Loucy (cell line): ENCODE measurements around the gene C4orf33.

ENCODE experiments used
- H2AFZ ChIP-seq: fragments of 200-600 bp; sonication (generic); 2 replicates; pipeline ENCODE4 v1.6.0; 2016; ENCODE audit warnings: antibody characterized with exemption, mild to moderate bottlenecking, low read length, moderate library complexity
- H3F3A ChIP-seq: fragments of 200-600 bp; 2 replicates; pipeline ENCODE4 v1.6.0; 2016; ENCODE audit warnings: antibody characterized with exemption, low read depth, mild to moderate bottlenecking
- H3K27me3 ChIP-seq: fragments of 200-600 bp; sonication (generic); 2 replicates; pipeline ENCODE4 v1.6.1; 2014; ENCODE audit warnings: low read length, mild to moderate bottlenecking; ENCODE audit not compliant: insufficient read depth, poor library complexity, severe bottlenecking
- H3K36me3 ChIP-seq: fragments of 200-600 bp; sonication (generic); 2 replicates; pipeline ENCODE4 v1.6.1; 2016; ENCODE audit warnings: low read length; ENCODE audit not compliant: insufficient read depth
- H3K4me1 ChIP-seq: fragments of 200-600 bp; sonication (generic); 2 replicates; pipeline ENCODE4 v1.5.1; 2014; ENCODE audit warnings: low read length, mild to moderate bottlenecking; ENCODE audit not compliant: insufficient read depth, poor library complexity, severe bottlenecking
- H3K4me2 ChIP-seq: fragments of 200-600 bp; sonication (generic); 2 replicates; pipeline ENCODE4 v1.6.0; 2014; ENCODE audit warnings: antibody characterized with exemption, low read length, low read depth, mild to moderate bottlenecking; ENCODE audit not compliant: poor library complexity, severe bottlenecking
- H3K4me3 ChIP-seq: fragments of 200-600 bp; sonication (generic); 2 replicates; pipeline ENCODE4 v1.5.1; 2014; ENCODE audit warnings: low read length, mild to moderate bottlenecking, mixed read lengths; ENCODE audit not compliant: poor library complexity, severe bottlenecking
- H3K79me2 ChIP-seq: fragments of 200-600 bp; sonication (generic); 2 replicates; pipeline ENCODE4 v1.6.1; 2014; ENCODE audit warnings: low read length; ENCODE audit not compliant: insufficient read depth
- H3K9ac ChIP-seq: fragments of 200-600 bp; sonication (generic); 2 replicates; pipeline ENCODE4 v1.6.0; 2014; ENCODE audit warnings: mild to moderate bottlenecking, low read depth, low read length, moderate library complexity; ENCODE audit not compliant: poor library complexity, severe bottlenecking
- H3K9me2 ChIP-seq: fragments of 200-600 bp; sonication (generic); replicated peaks from 2 replicates; pipeline ENCODE4 v1.6.1; 2016; ENCODE audit warnings: low read depth, low read length, mixed read lengths
- H3K9me3 ChIP-seq: fragments of 200-600 bp; sonication (generic); 2 replicates; pipeline ENCODE4 v1.6.1; 2014; ENCODE audit warnings: mild to moderate bottlenecking, antibody characterized with exemption, low read length, low read depth; ENCODE audit not compliant: insufficient read depth
- H4K20me1 ChIP-seq: fragments of 200-600 bp; sonication (generic); 2 replicates; pipeline ENCODE4 v1.6.0; 2014; ENCODE audit warnings: antibody characterized with exemption, low read length, mild to moderate bottlenecking; ENCODE audit not compliant: insufficient read depth, poor library complexity, severe bottlenecking
- EZH2phosphoT487 ChIP-seq: fragments of 200-600 bp; IDR thresholded peaks from 2 replicates; pipeline ENCODE4 v1.6.1; 2018; ENCODE audit warnings: antibody characterized with exemption, mild to moderate bottlenecking, moderate library complexity, borderline replicate concordance
- TF ChIP-seq, protein P1 (sequence below): fragments of 200-600 bp; sonication (generic); conservative IDR thresholded peaks from 2 replicates; pipeline ENCODE4 v1.5.1; 2014; ENCODE audit warnings: mild to moderate bottlenecking, antibody characterized with exemption, low read length

Gene C4orf33

DNA sequence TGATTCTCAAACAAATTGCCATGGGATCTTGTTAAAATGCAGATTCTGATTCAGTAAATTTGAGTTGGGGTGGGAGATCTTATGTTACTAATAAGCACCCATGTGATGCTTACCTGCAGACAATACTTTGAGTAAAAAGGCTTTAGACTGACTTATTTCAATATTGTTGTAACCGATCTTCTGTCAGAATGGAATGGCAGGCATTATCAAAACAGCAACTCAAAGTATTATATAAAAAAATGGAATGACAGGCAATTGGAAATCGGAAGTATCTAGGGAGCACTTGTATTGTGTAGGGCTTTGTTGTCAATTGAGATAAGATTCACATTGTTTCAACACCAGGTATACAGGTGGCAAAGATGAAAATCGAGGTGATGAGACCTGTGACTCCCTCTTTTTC lies 67.5 kb downstream of the C4orf33 start:
- Histone ChIP-seq H2AFZ (no peak overlapping the region), H4K20me1 (no peaks in the 10 kb centered on the region), H3F3A (no peaks in the 10 kb centered on the region), H3K4me2 (no peak overlapping the region), H3K27me3 (no peaks in the 10 kb centered on the region), H3K9me3 (no peaks in the 10 kb centered on the region), H3K9ac (no peak overlapping the region), H3K79me2 (no peaks in the 10 kb centered on the region), H3K4me3 (no peak overlapping the region), H3K4me1 (no peaks in the 10 kb centered on the region), H3K36me3 (no peaks in the 10 kb centered on the region), H3K9me2 (0 out of 2 replicates have a peak, but pooled peaks cover 4% of the 10 kb centered on the region)
- TF ChIP-seq EZH2phosphoT487, result no peak
- TF ChIP-seq, protein P1, sequence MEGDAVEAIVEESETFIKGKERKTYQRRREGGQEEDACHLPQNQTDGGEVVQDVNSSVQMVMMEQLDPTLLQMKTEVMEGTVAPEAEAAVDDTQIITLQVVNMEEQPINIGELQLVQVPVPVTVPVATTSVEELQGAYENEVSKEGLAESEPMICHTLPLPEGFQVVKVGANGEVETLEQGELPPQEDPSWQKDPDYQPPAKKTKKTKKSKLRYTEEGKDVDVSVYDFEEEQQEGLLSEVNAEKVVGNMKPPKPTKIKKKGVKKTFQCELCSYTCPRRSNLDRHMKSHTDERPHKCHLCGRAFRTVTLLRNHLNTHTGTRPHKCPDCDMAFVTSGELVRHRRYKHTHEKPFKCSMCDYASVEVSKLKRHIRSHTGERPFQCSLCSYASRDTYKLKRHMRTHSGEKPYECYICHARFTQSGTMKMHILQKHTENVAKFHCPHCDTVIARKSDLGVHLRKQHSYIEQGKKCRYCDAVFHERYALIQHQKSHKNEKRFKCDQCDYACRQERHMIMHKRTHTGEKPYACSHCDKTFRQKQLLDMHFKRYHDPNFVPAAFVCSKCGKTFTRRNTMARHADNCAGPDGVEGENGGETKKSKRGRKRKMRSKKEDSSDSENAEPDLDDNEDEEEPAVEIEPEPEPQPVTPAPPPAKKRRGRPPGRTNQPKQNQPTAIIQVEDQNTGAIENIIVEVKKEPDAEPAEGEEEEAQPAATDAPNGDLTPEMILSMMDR, result no peak

DNA sequence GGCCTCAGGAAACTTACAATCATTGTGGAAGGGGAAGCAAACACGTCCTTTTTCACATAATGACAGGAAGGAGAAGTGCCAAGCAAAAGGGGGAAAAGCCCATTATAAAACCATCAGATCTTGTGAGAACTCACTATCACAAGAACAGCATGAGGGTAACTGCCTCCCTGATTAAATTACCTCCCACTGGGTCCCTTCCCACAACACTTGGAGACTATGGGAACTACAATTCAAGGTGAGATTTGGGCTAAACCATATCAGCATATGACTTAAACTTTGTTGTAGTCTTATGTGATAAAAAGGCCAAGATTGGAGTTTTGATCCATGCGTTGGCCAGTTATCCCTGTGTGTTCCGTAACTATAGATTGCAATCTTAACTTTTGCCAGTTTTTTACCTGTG lies 68.3 kb downstream of the C4orf33 start:
- Histone ChIP-seq H3K36me3 (no peaks in the 10 kb centered on the region), H4K20me1 (no peaks in the 10 kb centered on the region), H3K9me2 (0 out of 2 replicates have a peak, but pooled peaks cover 4% of the 10 kb centered on the region), H3K9ac (no peak overlapping the region), H3K4me2 (no peak overlapping the region), H3K4me3 (no peak overlapping the region), H2AFZ (no peak overlapping the region), H3F3A (no peaks in the 10 kb centered on the region), H3K4me1 (no peaks in the 10 kb centered on the region), H3K79me2 (no peaks in the 10 kb centered on the region), H3K27me3 (no peaks in the 10 kb centered on the region), H3K9me3 (no peaks in the 10 kb centered on the region)
- no peak for TF ChIP-seq EZH2phosphoT487
- TF ChIP-seq, protein P1, result no peak
